Measurements from ENCODE around the gene HNMT.

Gene HNMT

DNA sequence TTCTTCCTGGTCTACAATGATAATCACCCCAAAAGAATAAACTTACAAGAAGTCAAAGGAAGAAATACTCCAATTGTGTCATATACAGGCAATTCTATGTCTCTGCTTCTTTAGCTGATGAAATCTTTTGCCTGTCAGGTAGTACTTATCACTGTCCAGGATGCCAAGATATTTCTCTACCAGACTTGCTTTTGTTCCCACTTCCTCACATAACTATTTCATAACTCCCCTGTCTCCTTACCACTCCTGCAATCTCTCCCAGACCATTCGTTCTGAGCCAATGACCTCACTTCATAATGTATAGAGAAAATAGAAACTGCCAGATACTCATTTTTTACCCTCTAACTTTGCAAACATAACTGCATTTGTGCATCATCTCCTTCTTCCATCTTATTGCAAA, 39.1 kb downstream of the HNMT start (continued):
- TF ChIP-seq ZNF785 (tag by site-specific recombination; IDR thresholded peaks at IDR 0.05): no peak

DNA sequence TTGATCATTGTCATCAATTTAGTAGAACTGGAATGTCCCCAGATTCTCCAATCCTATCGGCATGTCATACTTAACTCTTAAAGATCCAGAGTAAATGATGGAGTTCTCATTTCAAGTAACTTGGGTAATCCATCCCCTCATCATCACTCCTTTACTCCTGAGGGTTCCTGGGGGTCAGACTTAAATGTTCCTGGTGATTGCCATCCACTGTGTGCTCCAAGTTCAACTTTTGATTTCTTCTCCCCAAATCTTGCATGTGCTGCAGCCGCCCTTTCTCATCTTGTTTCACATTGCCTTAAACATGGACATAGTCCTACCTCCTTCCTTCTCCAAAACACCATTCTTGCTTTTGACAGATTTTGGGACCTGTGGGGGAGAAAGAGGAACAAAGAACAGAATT, 43.2 kb downstream of the HNMT start:
- CTCF ChIA-PET: no interaction called here
- H3K36me3 ChIP-seq (ENCODE audit: control insufficient read depth in 2 of 2, insufficient read depth in 1 of 2, low read length in 2 of 2): no peaks in the 10 kb centered on the region
- POLR2A ChIA-PET: no interaction called here
- H3K4me3 ChIP-seq (ENCODE audit: low read depth, low read length): no peak overlapping the region
- no peak overlapping the region for H3K27ac ChIP-seq (ENCODE audit: extremely low read depth, low read depth, low read length)
- no peak for TF ChIP-seq ZNF843 (tag by site-specific recombination; IDR thresholded peaks at IDR 0.05)
- TF ChIP-seq, protein P1, sequence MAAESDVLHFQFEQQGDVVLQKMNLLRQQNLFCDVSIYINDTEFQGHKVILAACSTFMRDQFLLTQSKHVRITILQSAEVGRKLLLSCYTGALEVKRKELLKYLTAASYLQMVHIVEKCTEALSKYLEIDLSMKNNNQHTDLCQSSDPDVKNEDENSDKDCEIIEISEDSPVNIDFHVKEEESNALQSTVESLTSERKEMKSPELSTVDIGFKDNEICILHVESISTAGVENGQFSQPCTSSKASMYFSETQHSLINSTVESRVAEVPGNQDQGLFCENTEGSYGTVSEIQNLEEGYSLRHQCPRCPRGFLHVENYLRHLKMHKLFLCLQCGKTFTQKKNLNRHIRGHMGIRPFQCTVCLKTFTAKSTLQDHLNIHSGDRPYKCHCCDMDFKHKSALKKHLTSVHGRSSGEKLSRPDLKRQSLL (tag by site-specific recombination; IDR thresholded peaks at IDR 0.05): no peak
- TF ChIP-seq, protein P2, sequence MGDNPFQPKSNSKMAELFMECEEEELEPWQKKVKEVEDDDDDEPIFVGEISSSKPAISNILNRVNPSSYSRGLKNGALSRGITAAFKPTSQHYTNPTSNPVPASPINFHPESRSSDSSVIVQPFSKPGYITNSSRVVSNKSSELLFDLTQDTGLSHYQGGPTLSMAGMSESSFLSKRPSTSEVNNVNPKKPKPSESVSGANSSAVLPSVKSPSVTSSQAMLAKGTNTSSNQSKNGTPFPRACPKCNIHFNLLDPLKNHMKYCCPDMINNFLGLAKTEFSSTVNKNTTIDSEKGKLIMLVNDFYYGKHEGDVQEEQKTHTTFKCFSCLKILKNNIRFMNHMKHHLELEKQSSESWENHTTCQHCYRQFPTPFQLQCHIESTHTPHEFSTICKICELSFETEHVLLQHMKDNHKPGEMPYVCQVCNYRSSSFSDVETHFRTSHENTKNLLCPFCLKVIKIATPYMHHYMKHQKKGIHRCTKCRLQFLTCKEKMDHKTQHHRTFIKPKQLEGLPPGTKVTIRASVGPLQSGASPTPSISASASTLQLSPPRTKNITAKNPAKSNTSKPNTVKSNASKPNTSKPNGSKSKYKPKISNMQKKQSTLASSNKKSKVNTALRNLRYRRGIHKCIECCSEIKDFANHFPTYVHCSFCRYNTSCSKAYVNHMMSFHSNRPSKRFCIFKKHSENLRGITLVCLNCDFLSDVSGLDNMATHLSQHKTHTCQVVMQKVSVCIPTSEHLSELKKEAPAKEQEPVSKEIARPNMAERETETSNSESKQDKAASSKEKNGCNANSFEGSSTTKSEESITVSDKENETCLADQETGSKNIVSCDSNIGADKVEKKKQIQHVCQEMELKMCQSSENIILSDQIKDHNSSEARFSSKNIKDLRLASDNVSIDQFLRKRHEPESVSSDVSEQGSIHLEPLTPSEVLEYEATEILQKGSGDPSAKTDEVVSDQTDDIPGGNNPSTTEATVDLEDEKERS (tag by site-specific recombination; IDR thresholded peaks at IDR 0.05): no peak
- TF ChIP-seq ZNF121 (tag by site-specific recombination; IDR thresholded peaks at IDR 0.05): no peak
- TF ChIP-seq ZNF350 (tag by site-specific recombination; IDR thresholded peaks at IDR 0.05): no peak
- no peak for TF ChIP-seq PATZ1 (tag by site-specific recombination; IDR thresholded peaks at IDR 0.05)
- TF ChIP-seq ZSCAN30 (tag by site-specific recombination; IDR thresholded peaks at IDR 0.05): no peak
- TF ChIP-seq ZNF514 (tag by site-specific recombination; IDR thresholded peaks at IDR 0.05): no peak
- TF ChIP-seq ZNF223 (tag by site-specific recombination; IDR thresholded peaks at IDR 0.05): no peak
- TF ChIP-seq, protein P3, sequence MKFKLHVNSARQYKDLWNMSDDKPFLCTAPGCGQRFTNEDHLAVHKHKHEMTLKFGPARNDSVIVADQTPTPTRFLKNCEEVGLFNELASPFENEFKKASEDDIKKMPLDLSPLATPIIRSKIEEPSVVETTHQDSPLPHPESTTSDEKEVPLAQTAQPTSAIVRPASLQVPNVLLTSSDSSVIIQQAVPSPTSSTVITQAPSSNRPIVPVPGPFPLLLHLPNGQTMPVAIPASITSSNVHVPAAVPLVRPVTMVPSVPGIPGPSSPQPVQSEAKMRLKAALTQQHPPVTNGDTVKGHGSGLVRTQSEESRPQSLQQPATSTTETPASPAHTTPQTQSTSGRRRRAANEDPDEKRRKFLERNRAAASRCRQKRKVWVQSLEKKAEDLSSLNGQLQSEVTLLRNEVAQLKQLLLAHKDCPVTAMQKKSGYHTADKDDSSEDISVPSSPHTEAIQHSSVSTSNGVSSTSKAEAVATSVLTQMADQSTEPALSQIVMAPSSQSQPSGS (tag by site-specific recombination; IDR thresholded peaks at IDR 0.05; ENCODE audit: low read depth): no peak
- TF ChIP-seq, protein P4, sequence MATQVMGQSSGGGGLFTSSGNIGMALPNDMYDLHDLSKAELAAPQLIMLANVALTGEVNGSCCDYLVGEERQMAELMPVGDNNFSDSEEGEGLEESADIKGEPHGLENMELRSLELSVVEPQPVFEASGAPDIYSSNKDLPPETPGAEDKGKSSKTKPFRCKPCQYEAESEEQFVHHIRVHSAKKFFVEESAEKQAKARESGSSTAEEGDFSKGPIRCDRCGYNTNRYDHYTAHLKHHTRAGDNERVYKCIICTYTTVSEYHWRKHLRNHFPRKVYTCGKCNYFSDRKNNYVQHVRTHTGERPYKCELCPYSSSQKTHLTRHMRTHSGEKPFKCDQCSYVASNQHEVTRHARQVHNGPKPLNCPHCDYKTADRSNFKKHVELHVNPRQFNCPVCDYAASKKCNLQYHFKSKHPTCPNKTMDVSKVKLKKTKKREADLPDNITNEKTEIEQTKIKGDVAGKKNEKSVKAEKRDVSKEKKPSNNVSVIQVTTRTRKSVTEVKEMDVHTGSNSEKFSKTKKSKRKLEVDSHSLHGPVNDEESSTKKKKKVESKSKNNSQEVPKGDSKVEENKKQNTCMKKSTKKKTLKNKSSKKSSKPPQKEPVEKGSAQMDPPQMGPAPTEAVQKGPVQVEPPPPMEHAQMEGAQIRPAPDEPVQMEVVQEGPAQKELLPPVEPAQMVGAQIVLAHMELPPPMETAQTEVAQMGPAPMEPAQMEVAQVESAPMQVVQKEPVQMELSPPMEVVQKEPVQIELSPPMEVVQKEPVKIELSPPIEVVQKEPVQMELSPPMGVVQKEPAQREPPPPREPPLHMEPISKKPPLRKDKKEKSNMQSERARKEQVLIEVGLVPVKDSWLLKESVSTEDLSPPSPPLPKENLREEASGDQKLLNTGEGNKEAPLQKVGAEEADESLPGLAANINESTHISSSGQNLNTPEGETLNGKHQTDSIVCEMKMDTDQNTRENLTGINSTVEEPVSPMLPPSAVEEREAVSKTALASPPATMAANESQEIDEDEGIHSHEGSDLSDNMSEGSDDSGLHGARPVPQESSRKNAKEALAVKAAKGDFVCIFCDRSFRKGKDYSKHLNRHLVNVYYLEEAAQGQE (tag by site-specific recombination; IDR thresholded peaks at IDR 0.05): no peak
- no peaks in the 10 kb centered on the region for H3K9me3 ChIP-seq (ENCODE audit: control insufficient read depth, insufficient read depth, low read depth, low read length)
- H3K4me1 ChIP-seq (ENCODE audit: control insufficient read depth, insufficient read depth, low read length): no peaks in the 10 kb centered on the region

DNA sequence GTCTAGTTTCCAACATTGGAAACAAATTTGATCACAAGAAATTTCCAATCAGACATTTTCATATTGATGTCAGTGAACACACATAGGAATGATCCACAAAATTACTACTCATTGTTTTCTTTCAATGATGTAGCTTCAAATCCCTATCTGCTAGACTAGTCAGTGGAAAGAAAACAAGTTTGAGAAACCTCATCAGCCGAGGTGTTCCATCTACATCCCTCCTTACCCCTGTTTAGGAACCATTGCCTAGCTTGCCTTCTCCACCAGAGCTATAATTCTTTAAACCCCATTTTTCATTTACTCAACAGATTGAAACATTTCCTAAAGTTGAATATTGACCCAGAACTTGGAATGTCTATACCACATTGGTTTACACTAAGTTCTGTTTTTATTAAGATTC, 45.3 kb downstream of the HNMT start:
- Histone ChIP-seq H3K9me3 (ENCODE audit: control insufficient read depth, insufficient read depth, low read depth, low read length) (no peaks in the 10 kb centered on the region), H3K27ac (ENCODE audit: extremely low read depth, low read depth, low read length) (no peak overlapping the region), H3K4me1 (ENCODE audit: control insufficient read depth, insufficient read depth, low read length) (no peaks in the 10 kb centered on the region), H3K36me3 (ENCODE audit: control insufficient read depth in 2 of 2, insufficient read depth in 1 of 2, low read length in 2 of 2) (no peaks in the 10 kb centered on the region), H3K4me3 (ENCODE audit: low read depth, low read length) (no peak overlapping the region)
- ChIA-PET POLR2A (no interaction called here), CTCF (interaction anchor here (1.1 kb wide), 1 partner anchor 20 kb away, joined by 3 read pairs; no protein-coding TSS in a partner anchor)
- TF ChIP-seq ZNF214 (tag by site-specific recombination; IDR thresholded peaks at IDR 0.05; ENCODE audit: borderline replicate concordance): no peak
- no peak for TF ChIP-seq ZNF362 (tag by site-specific recombination; IDR thresholded peaks at IDR 0.05)
- TF ChIP-seq ZNF585B (tag by site-specific recombination; IDR thresholded peaks at IDR 0.05): no peak
